ENCODE measurements around the gene RPS6KA4.

RPS6KA4 gene

DNA sequence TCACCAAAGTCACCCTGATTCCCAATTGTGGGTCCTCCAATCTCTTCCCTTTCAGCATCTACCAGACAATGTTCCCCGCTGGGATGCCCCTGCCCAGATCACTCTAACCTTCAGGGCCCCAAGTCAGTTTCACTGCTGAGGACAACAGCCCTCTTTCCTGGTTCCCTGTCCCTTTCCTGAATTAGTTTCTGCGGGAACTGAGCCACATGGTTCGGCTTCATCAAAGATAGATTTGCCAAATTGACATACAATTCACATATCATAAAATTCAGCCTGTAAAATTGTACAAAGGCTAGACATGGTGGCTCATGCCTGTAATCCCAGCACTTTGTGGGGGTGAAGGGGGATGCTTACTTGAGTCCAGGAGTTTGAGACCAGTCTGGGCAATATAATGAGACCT lies 31.0 kb upstream of the RPS6KA4 start:
- no peak for DNase-seq

DNA sequence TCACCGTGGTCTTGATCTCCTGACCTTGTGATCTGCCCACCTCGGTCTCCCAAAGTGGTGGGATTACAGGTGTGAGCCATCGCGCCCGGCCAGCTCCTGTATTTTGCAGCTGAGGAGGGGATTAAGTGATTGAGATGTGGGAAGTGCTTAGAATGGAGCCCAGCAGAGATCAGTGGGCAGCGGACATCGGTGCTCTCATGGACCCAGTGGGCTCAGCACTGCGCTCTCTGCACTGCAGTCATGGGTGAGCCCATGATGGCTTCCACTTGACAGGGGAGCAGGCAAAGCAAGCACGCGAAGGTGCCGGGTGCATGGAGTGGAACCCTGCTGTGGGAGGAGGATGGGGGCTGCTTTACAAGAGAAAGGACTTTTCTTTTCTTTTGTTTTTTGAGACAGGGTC lies 28.1 kb upstream of the RPS6KA4 start:
- no peak for DNase-seq

DNA sequence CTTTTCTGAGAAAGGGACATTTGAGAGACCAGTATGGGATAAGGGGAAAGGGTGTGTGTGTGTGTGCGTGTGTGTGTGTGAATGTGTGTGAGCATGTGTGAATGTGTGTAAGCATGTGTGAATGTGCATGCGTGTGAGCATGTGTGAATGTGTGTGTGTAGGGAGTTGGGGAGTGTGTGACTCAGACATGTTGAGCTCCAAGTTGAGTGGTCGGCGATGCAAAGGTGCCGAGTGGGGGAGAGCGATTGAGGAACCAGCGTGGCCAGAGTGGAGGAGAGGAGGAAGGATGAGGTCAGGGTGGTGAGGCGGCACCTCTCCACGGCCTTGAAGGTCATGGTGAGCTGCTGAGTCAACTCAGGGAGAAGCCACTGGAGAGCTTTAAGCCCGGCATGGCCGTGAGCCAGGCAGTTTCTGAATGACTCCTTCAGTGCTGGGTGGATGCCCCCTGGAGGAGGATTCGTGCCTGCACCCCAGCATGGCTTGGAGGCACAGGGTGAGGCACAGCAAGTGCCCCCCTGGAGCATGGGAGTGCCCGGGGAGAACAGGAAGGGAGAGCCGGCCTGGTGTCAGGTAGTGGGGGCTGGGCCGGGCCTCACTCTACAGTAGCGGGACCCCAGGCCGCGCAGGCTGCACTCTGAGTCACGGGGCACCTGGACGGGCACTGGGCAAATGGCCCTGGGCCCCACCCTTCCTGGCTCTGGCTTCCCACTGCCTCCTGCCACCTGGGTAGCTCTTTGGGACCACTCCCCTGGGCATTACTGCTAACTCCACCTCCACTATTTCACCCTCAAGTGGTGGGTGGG lies 27.2 kb upstream of the RPS6KA4 start:
- peak; percentile 62 for DNase-seq

DNA sequence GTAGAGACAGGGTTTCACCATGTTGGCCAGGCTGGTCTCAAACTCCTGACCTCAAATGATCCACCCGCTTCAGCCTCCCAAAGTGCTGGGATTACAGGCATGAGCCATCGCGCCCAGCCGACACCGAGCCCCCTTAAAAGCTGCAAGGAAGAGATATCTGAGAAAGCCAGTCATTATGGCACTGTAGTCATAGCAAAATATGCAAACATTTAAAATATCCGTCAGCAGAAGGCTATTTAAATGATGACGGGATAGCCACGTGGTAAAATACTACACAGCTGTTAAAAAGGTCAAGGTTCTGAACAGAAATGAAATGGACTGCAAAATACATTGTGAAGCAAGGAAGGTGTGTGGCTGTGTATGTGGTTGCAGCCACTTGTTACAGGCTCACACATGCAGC lies 25.4 kb upstream of the RPS6KA4 start:
- no peak for DNase-seq

DNA sequence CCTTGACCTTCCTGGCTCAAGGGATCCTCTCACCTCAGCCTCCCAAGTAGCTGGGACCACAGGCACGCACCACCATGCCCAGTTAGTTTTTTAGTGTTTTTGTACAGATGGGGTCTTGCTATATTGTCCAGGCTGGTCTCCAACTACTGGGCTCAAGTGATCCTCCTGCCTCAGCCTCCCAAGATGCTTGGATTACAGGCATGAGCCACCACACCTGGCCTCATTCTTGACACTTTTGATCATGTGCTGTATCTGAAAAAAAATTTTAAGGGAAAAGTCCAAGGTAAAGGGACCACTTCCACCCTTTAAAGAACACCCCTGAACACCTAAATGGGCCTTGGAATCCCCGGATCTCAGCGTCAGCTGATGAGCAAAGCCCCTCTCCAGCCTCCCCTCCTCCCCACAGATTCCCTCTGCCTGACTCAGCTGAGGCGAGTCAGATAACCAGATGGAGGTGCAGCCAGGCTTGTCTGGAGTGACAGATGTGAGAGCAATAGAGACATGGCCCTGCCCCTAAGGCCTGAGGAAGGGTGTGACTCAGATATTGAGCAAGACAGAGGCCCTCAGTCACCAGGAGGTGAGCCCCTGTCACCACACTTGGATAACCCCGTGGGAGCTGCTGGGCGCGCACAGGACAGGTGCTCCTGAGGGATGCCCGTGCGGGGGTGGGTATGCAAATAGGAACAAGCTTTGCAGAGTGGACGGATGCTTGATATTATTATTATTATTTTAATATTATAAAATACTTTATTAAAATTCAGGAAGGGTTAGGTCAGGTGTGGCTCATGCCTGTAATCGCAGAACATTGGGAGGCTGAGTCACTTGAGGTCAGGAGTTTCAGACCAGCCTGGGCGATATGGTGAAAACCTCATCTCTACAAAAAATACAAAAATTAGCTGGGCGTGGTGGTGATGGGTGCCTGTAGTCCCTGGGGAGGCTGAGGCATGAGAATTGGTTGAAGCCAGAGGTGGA lies 23.9 kb upstream of the RPS6KA4 start:
- DNase-seq: no peak

DNA sequence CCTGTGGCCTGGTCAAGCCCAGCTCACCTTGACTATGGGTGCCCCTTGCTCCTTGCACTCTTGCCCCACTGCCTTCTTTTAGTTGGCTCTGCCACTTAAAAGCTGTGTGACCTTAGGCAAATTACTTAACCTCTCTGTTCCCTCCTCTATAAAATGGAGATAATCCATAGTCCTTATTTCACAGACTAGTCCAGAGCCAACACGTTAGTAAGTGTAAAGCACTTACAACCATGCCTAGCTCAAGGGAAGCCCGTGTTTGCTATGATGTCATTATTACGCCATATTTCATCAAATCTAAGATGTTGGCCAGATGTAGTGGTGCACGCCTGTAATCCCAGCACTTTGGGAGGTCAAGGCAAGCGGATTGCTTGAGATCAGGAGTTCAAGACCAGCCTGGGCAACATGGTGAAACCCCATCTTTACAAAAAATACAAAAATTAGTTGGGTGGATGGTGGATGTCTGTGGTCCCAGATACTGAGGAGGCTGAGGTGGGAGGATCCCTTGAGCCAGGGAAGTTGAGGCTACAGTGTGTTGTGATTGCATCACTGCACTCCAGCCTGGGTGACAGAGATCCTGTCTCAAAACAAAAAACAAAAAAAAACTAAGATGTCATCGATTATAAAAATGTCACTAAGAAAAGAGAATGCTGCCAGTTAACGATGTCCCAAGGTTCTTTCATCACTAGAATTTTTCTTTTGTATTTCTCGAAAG lies 21.3 kb upstream of the RPS6KA4 start:
- no peak for DNase-seq

DNA sequence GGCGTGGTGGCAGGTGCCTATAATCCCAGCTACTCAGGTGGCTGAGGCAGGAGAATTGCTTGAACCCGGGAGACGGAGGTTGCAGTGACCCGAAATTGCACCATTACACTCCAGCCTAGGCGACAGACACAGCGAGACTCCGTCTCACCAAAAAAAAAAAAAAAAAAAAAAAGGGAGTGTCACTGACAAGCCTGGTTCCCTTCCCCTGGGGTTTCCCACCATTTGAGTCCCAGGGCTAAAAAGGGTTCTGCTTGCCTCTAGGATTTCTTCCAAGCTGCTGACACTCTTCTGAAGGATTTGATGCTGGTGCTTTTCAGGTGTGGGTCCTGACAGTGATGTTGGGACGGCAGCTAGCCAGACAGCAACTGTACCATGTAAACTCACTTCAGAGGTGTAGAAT lies 20.2 kb upstream of the RPS6KA4 start:
- no peak for DNase-seq

DNA sequence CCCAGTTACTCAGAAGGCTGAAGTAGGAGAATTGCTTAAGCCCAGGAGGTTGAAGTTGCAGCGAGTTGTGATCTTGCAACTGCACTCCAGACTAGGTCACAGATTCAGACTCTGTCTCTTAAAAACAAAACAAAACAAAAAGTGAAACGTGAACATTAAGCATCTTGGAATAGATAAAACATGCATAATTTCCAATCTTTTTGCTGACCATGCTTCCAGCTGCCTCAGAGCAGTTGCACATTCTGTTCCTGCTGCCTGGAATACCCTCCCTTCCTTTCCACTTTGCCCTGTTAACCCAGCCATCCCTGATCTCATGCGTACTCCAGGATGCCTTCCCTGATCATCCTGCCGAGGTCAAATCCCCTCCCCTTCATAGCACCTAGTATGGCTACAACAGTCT lies 19.7 kb upstream of the RPS6KA4 start:
- no peak for DNase-seq

DNA sequence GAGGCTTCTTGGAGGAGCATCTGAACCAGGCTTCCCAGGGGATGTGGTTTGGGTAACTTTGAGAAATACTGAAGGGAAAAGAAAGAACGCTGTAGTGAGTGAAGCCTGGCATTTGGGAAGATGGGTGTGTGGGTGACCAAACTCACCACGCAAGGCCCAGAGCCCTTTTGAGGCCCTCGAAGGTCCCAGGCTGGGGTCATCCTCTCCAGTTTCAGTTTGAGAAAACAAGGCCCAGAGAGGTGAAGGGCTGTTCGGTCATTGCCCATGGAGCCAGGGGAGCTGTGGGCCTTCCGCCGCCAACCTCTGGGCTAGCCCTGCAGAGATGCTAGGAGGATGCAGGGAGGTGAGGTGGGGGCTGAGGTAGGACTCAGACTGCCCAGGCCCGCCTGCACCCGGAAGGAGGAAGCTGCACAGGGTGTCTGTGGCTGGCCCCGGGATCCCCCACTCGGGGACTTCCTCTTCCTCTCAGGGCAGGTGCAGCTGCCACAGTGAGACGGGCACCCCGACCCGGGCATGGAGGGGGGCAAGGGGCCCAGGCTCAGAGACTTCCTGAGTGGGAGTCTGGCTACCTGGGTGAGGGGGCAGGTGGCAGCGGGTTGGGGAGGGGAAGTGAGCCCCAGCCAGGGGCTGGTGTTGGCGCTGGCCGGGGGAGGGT lies 19.1 kb upstream of the RPS6KA4 start, which contains the start of gene CCDC88B:
CCDC88B (plus strand) TSS at position 451 of the 655 bp plus-strand sequence; CDS start at position 514, 63 bp downstream.
- peak; percentile 75 to 77 for DNase-seq

DNA sequence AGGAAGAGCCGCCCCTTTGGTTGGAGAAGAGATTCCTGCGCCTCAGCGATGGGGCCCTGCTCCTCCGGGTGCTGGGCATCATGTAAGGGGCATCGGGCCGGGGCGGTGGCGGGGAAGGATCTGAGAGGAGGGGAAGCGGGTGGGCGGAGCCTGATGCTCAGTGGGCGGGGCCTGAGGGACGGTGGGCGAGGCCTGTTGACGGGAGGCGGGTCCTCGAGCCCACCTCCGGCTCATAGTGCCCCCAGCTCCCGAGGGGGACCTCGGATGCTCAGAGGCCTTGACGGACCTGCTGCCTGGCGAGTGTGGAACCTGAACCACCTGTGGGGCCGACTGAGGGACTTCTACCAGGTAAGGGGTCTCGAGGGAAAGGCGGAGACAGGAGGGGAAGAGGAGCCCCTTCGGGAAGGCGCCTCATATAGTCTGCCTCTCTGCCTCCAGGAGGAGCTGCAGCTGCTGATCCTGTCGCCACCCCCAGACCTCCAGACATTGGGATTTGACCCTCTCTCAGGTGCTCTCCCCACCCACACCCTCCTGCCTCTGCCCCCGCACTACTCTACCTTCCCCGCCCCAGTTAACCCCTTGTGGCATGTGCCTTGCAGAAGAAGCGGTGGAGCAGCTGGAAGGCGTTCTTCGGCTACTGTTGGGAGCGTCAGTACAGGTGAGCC lies 18.2 kb upstream of the RPS6KA4 start:
- DNase-seq: peak; percentile 68 to 69

DNA sequence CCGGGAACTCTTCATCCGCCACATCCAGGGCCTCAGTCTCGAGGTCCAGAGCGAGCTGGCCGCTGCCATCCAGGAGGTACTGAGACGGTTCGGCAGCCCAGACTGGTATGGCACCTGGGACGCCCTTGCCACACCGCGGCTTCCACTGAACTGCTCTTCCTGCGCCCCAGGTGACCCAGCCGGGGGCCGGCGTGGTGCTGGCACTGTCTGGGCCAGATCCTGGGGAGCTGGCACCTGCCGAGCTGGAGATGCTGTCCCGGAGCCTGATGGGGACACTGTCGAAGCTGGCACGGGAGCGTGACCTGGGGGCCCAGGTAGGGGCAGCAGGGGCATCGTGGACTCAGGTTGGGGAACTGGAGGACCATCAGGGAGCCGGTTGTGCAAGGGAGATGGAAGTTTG lies 17.5 kb upstream of the RPS6KA4 start:
- no peak for DNase-seq

DNA sequence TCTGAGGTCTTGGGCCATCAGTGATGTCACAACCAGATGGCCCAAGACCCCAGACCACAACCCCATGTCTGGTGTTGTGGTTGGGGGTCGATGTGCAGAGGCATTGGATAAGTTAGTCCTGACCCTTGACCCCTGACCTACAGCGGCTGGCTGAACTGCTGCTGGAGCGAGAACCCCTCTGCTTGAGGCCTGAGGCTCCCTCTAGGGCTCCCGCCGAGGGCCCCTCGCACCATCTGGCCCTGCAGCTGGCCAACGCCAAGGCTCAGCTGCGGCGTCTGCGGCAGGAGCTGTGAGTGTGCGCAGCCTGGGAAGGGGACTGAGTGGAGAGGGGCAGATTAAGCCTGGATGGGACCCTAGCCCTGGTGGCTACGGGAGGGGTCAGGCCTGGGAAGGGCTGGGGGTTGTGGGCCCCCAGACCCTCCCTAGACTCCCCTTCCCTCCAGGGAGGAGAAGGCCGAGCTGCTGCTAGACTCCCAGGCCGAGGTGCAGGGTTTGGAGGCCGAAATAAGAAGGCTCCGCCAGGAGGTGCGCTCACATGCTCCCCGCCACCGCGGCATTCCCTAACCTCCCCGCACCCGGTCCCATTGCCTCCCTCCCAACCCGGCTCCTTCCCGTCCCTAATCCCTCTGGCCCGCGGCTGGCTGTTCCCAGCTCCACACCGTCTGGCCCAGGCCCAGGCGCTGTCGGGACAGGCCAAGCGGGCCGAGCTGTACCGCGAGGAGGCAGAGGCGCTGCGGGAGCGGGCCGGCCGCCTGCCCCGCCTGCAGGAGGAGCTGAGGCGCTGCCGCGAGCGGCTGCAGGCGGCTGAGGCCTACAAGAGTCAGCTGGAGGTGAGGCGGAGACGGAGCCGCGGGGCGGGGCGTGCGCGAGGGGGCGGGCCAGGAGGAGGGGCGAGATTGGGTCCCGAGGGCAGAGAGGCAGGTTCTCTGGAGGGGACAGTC lies 16.8 kb upstream of the RPS6KA4 start:
- DNase-seq: peak; percentile 88 to 91

DNA sequence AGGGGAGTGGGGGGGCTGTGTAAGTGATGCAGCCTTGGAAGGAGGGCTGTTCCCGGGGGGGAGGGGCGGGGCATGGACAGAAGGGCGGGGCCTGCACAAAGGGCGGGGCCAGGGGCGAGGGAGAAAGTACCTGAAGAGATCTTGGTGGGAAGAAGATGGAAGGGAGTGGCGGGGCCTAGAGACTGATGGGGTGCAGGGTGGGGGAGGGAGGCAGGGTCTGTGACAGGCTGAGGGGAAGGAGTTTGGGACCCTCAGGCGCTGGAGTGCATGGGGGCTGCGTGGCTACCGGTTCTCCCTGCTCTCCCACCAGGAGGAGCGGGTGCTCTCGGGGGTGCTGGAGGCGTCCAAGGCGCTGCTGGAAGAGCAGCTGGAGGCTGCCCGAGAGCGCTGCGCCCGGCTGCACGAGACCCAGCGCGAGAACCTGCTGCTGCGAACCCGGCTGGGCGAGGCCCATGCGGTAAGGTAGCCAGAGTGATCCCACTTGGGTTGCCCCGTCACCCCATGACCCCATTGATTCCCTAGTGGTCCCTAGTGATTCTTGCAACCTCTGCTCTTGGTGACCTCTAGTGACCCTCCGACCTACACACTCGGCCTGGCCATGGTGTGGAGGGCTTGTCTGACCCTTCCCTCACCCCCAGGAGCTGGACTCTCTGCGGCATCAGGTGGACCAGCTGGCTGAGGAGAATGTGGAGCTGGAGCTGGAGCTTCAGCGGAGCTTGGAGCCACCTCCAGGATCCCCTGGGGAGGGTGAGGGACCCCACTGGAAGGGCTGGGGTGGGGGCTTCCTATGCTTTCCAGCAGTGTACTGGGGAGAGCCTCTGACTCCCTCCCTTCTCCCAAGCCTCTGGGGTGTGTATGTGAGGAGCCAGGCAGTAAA lies 15.9 kb upstream of the RPS6KA4 start:
- no peak for DNase-seq

DNA sequence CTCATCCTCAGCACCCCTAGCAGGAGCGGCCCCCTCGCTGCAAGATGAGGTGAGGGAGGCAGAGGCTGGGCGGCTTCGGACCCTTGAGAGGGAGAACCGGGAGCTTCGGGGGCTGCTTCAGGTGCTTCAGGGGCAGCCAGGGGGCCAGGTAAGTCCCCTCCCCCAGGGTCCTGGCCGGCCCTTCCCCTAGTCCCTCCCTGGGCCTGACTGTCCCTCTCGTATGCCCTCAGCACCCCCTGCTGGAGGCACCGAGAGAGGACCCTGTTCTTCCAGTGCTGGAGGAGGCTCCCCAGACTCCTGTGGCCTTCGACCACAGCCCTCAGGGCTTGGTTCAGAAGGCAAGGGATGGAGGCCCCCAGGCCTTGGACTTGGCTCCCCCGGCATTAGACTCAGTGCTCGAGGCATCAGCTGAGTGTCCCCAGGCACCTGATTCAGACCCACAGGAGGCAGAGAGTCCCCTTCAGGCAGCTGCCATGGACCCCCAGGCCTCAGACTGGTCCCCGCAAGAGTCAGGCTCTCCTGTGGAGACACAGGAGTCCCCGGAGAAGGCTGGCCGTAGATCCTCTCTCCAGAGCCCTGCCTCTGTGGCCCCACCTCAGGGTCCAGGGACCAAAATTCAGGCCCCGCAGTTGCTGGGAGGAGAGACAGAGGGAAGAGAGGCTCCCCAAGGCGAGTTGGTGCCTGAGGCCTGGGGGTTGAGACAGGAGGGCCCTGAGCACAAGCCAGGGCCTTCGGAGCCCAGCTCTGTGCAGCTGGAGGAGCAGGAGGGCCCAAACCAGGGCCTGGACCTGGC lies 15.0 kb upstream of the RPS6KA4 start:
- no peak for DNase-seq

DNA sequence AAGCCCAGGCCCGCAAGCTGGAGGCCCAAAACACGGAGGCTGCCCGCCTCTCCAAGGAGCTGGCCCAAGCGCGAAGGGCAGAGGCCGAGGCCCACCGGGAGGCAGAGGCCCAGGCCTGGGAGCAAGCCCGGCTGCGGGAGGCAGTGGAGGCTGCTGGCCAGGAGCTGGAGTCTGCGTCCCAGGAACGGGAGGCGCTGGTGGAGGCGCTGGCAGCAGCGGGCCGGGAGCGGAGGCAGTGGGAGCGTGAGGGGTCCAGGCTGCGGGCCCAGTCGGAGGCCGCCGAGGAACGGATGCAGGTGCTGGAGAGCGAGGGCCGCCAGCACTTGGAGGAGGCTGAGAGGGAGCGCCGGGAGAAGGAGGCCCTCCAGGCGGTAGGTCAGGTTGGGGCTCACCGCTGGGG lies 14.2 kb upstream of the RPS6KA4 start:
- DNase-seq: no peak

DNA sequence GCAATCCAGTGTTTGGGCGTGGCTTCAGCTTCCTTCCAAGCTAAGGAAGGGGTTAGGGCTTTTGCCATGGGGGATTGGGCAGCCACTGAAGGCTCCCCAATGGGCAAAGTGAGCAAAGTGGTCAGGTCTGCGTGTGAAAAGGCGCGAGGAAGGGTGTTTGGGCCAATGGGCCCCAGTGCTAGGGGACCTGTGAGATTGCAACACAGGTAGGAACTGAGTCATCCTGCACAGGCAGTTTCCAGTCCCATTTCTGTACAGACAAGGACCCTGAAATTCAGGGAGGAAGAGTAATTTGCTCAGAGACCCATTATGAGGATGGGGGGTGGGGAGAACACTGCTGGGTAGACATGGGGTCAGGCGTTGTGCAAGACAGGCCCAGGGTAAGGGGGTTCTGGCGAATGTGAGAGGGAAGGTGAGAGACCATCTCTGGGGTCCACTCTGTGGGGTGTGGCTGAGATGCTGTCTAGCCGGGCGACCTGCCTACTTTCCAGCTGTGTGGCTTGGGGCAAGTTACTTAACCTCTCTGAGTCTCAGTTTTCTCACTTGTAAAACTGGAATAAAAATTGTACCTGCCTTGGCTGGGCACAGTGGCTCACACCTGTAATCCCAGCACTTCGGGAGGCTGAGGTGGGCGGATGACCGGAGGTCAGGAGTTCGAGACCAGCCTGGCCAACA lies 11.6 kb upstream of the RPS6KA4 start:
- DNase-seq: no peak

DNA sequence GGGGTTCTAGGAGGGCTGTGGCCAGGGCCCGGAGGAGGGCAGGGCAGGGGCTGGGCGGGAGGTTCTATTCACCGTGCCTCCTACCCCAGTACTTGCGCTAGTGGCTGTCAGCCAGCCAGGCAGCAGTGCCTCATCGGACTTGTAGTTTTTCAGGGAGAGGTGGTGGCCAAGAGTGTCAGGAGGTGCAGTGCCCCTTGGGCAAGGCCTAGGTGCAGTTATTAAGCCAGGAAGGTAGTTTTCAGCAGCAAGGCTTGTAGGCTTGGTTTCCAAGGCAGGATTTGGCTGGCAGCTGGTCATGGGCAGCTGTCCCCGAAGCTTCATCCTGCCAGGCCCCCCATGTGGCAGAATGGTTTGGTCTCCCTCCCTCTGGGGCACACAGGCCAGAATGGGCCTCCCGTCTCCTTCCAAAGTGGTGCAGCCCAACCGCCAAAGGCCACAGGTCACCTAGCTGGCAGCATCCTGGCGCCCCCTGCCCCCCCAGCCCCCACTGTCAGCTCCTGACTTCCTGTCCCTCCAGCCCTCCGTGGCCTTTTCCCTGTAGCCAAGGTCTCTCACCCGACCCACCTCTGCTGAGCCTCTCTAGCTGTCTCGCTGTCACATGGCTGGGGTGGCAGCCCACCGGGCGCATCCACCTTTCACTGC lies 10.5 kb upstream of the RPS6KA4 start:
- no peak for DNase-seq

DNA sequence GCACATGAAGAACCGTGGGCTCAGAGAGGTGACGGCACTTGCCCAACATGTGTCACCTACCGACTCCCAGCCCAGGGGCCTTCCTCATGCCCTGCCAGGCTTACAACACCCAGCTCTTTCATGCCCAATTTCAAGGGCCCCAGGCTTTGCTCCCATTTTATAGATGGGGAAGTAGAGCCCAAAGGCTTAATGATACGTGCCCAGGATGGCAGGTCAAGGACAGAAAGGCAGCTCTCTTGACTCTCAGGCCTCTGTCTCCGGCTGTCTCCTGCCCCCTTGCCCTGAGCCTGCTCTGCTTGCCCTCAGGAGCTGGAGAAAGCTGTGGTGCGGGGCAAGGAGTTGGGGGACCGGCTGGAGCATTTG lies 10.0 kb upstream of the RPS6KA4 start:
- no peak for DNase-seq
